Embryonic facial prominence (tissue), 1 donor: ENCODE measurements around the gene PRPS1.
"Not testable (repeated sequence)": the region's sequence is repeated elsewhere in the genome, so short reads cannot be mapped to it uniquely, and the experiment has no call there.

Experiments used
- DNase-seq: peaks from one replicate; pipeline ENCODE4 v3.0.0-alpha.2; 2016; ENCODE audit errors: extremely low spot score

The PRPS1 gene

DNA sequence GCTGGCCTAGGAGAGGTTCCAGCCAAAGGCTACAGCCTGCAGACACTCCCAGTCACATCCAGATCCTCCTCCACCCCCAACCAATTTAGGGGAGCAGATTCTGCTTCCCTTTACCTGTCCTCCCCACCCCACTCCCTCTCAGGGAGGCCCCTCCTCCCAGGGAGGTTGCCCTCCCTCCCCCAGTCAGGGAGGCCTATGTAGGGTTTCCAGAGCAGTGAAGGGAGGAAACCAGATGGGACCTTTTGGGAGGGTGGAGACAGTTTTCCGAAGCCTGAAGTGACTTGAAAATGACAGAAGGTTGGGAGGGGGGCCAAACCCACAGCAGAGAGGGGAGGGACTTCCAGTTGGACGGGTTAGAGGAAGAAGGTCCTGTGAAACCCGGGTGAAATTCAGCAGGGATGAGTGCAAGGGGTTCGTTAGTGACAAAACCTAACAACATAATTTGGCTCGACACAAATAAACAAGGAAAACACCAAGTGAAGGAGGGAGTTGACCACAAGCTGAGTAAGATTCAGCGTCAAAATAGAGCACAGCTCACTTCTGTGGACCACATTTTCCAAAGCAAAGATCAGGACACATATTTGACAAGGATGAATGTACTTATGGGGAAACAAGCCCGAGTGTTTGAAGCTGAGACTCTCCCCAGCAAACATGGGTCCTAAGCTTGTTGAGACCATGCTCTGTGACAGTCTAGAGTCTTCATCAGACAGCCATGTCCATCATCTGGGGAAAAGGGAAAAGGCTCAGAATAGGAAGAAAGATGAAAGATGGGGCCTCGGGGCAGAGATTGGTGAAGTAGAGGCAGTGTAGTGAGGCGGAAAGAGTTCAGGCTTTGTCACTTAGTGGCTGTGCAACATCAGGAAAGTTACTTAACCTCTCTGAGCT lies 46.4 kb downstream of the PRPS1 start:
- DNase-seq = no peak

DNA sequence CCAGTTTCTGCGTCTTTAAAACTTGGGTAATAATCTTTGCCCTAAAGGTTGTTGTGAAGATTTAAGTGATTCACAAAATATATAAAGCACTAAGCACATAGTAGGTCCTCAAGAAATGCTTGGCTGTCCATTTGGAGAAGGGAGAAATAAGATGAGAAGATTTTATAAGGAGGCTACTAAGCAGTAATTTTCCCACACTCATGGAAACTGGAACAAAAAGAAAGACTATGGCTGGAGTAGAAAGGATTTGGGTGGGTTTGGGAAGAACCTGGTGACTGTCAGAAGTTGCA lies 47.0 kb downstream of the PRPS1 start:
- no peak for DNase-seq

DNA sequence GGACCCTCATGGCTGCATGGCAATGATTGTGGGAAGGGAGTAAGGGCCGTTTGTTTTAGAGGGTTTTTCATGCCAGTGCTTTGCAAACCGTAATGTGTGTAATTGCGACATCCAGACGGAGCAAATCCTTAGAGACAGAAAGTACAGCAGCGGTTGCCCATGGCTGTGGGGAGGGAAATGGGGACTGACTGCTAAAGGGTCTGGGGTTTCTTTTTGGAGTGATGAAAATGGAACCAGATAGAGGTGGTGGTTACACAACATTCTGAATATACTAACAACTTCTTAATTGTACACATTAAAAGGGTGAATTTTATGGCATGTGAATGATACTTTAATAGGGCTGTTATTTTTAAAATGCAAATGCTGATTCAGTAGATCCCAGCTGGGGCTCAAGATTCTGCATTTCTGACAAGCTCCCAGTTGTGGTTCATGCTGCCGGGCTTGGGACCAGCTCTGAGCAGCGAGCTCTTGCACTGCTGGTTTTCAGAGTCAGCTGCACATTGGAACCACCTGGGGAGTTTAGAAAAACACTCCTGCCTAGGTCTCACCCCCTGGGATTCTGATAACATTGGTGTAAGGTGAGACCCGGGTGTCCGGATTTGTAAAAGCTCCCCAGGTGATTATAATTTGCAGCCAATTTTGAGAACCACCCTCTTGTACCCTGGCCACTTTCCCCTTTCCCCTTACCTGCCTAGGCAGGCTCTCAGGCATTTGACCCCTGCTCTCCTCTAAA lies 47.7 kb downstream of the PRPS1 start:
- DNase-seq = no peak

- DNase-seq = no peak
These were observed 48.5 kb downstream of the PRPS1 start for GRCh38 chrX:107676559-107677378.

- no peak for DNase-seq
These were observed 49.2 kb downstream of the PRPS1 start for GRCh38 chrX:107677501-107677901.

DNA sequence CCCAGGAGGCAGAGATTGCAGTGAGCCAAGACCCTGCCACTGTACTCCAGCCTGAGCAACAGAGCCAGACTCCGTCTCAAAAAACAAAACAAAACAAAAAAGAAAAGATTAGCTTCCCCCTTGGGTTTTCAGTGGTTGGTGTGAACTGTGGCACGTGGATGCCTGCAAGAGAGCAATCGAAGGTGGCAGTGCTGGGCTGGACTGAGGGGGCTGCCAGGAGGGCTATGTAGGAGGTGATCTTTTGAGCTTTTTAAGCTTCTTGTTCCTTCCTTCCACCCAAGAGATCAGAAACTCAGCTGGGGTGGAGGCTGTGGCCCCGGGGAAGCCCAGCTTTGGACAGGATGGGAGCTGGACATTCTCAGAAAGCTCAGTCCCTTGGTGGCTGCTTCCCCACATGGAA lies 49.6 kb downstream of the PRPS1 start:
- DNase-seq = no peak

DNA sequence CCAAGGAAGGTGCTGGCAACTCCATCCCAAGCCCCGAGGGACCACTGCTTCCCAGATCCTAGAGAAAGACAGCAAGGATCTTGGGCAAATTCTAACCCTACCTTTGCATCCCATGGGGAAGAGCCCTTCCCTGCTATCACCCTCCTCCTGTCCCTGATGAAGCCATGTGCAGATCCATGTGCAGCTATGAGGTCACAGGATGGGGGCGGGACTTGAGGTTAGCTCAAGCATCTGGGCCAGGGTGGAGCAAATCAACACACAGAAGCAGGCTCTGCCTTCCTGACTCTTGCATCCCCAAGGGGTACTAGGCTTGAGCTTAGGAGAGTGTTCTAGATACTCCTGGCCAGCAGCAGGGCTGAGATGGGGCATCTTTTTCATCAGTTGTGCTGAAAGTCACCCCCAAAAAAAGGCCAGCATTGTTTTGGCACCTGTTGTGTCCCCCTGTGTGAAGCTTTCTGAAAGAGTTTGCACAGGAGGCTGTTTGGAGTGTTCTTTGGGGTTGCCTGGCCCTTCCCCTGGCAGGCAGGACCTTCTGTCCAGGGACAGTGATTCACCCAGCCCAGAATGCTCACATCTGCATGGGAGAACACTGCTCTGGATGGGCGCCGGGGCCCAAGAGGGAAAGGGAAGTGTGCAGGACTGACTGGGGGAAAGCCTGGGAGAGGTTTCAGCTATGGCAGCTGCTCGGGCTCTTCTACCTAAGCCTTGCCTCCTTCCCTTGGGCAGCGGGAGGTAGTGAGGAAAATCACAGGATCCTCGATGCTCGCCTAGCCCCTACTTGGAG lies 50.8 kb downstream of the PRPS1 start:
- DNase-seq = no peak

DNA sequence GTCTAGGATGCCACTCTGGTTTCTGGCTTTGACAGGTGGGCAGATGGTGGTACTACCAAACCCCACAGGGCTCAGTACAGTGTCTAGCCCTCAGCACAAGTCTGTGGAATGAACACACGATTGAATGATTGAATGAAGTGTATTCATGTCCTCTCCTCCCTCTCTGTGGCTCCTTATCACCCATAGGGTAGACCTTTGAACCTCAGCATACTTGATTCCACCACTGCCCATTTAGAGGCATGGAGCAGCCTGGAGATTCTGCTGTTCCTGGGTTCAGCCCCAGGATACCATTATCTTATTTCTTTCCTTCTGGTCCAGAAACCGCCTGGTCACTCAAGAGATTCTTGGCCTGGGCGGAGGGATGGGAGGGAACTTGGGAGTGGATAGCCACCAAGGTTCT lies 53.9 kb downstream of the PRPS1 start:
- DNase-seq = no peak

GRCh38 chrX:107683124-107683895 lies 55.0 kb downstream of the PRPS1 start:
- DNase-seq = no peak

DNA sequence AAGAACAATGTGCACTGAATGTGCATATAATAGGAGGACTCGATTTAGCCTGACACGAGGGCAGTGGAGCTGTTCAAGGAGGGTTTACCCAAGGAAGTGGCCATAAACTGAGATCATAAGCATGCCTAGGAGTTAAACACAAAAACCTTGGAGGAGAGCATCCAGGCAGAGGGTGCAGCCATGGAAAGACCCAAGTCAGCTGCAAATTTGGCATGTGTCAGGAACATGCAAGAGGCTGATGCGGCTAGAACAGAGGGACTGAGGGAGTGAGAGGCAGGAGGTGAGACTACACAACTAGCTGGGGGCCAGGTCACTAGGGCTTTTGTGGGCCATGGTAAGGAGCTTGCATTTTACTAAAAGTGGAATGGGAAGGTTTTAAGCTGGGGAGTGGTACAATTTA lies 55.6 kb downstream of the PRPS1 start:
- no peak for DNase-seq

DNA sequence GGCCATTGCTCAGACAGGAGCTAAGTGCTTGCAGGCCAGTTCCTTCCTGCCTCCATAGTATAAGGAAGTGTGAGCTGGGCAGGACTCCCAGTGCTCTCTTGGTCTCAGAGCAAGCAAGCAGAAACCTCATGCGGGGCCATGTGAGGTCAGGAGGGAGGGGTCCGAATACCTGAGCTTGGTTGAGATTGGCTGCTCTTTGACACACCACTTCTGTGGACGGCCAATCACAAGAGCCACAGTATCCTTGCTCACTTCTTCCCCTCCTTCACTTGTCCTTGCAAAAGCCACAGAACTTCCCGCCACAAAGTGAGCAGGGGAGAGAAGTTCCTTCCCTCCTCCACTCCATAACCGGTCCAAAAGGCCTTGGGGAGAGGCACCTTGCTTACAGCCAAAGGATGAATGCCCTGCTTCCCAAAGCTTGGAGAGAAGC lies 56.7 kb downstream of the PRPS1 start:
- DNase-seq = no peak

DNA sequence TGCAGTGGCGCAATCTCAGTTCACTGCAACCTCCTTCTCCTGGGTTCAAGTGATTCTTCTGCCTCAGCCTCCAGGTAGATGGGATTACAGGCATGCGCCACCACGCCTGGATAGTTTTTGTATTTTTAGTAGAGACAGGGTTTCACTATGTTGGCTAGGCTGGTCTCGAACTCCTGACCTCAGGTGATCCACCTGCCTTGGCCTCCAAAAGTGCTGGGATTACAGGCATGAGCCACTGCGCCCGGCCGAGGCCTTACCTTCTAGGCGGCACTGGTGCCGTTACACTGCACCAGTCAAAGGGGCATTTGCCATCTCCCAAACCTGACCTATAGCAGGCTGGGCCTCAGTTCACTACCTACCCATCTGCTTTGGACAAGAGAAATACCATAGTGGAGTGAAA lies 57.3 kb downstream of the PRPS1 start:
- DNase-seq = not testable (repeated sequence)

GRCh38 chrX:107686026-107686425 lies 57.7 kb downstream of the PRPS1 start:
- DNase-seq = no peak

- DNase-seq = no peak
These were observed 58.5 kb downstream of the PRPS1 start for GRCh38 chrX:107686792-107687191.

GRCh38 chrX:107687445-107687844 lies 59.1 kb downstream of the PRPS1 start:
- DNase-seq = no peak

DNA sequence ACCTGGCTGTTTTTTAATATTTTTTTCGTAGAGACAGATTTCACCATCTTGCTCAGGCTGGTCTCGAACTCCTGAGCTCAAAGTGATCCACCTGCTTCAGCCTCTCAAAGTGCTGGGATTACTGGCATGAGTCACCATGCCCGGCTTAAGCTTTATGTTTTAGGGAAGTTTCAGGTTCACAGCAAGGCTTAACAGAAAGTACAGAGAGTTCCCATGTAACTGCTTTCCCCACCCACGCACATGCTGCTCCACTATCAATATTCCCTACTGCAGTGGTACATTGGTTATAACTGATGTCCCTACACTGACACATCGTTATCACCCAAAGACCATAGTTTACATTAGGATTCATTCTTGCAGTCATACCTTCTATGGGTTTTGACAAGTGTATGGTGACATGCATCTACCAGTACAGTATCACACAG lies 62.7 kb downstream of the PRPS1 start:
- no peak for DNase-seq

GRCh38 chrX:107699616-107700015 lies 71.3 kb downstream of the PRPS1 start:
- DNase-seq = no peak

GRCh38 chrX:107700317-107700774 lies 72.0 kb downstream of the PRPS1 start:
- DNase-seq = no peak
